ENCODE measurements around the gene SLC6A3. TPM values are rescaled to one million over a fixed set of nuclear protein-coding genes. Genes with fewer than 3 reads are reported as not detected.
A peak's percentile ranks its signal among the peaks of the same experiment; 100 is the strongest.

SLC6A3 gene
- total RNA-seq, 1 experiment from 2014 or later = 0.74 TPM

GRCh38 chr5:1483064-1483463, 37.8 kb upstream of the SLC6A3 start (continued):
- no peak for TF ChIP-seq PREB (CRISPR knock-in tag; IDR thresholded peaks at IDR 0.05; ENCODE audit: borderline replicate concordance)
- no peak for TF ChIP-seq ERG (CRISPR knock-in tag; IDR thresholded peaks at IDR 0.05)
- TF ChIP-seq IRF2 (CRISPR knock-in tag; IDR thresholded peaks at IDR 0.05; ENCODE audit: borderline replicate concordance, low read depth) = no peak
- TF ChIP-seq ZBTB21 (CRISPR knock-in tag; IDR thresholded peaks at IDR 0.05; ENCODE audit: borderline replicate concordance) = no peak
- TF ChIP-seq, protein P1, sequence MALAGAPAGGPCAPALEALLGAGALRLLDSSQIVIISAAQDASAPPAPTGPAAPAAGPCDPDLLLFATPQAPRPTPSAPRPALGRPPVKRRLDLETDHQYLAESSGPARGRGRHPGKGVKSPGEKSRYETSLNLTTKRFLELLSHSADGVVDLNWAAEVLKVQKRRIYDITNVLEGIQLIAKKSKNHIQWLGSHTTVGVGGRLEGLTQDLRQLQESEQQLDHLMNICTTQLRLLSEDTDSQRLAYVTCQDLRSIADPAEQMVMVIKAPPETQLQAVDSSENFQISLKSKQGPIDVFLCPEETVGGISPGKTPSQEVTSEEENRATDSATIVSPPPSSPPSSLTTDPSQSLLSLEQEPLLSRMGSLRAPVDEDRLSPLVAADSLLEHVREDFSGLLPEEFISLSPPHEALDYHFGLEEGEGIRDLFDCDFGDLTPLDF (CRISPR knock-in tag; IDR thresholded peaks at IDR 0.05) = no peak
- TF ChIP-seq ZNF263 (CRISPR knock-in tag; IDR thresholded peaks at IDR 0.05; ENCODE audit: low read depth) = no peak
- TF ChIP-seq, protein P2, sequence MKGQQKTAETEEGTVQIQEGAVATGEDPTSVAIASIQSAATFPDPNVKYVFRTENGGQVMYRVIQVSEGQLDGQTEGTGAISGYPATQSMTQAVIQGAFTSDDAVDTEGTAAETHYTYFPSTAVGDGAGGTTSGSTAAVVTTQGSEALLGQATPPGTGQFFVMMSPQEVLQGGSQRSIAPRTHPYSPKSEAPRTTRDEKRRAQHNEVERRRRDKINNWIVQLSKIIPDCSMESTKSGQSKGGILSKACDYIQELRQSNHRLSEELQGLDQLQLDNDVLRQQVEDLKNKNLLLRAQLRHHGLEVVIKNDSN (CRISPR knock-in tag; IDR thresholded peaks at IDR 0.05) = no peak

DNA sequence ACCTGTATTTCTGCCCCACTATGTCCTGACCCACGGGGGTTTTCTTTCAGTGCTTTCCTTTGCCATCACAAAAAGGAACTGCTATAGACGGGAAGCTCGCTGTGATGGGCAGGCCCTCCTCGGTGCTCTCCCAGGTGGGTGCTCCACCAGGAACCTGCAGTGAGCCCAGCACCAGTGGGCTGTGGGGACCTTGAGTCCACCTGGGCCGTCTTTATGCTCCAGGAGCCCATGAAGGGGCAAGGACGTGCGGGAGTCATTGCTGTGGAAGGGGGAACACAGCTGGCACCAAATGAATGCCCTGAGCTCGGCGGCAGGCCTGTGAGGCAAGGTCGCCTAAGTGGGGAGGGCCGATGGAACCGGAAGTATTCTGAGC, 36.7 kb upstream of the SLC6A3 start:
- ATAC-seq = no peak
- peaks cover 5% of the 10 kb centered on the region for H3K4me1 Mint-ChIP-seq
- POLR2A ChIA-PET = no interaction called here
- TF ChIP-seq ZBTB43 (CRISPR knock-in tag; IDR thresholded peaks at IDR 0.05) = no peak
- no peaks in the 10 kb centered on the region for H3K9me3 Mint-ChIP-seq
- peaks cover 43% of the 10 kb centered on the region for H3K36me3 Mint-ChIP-seq
- H3K27ac Mint-ChIP-seq = peak overlapping the region; percentile 53
- no peak for DNase-seq (ENCODE audit: low spot score)
- no peak overlapping the region for H3K4me3 Mint-ChIP-seq
- no peaks in the 10 kb centered on the region for H3K27me3 Mint-ChIP-seq (ENCODE audit: low read depth)
- CTCF ChIA-PET = interaction anchor here (2.0 kb wide), 1 partner anchor 14 kb away, joined by 8 read pairs; no protein-coding TSS in a partner anchor

DNA sequence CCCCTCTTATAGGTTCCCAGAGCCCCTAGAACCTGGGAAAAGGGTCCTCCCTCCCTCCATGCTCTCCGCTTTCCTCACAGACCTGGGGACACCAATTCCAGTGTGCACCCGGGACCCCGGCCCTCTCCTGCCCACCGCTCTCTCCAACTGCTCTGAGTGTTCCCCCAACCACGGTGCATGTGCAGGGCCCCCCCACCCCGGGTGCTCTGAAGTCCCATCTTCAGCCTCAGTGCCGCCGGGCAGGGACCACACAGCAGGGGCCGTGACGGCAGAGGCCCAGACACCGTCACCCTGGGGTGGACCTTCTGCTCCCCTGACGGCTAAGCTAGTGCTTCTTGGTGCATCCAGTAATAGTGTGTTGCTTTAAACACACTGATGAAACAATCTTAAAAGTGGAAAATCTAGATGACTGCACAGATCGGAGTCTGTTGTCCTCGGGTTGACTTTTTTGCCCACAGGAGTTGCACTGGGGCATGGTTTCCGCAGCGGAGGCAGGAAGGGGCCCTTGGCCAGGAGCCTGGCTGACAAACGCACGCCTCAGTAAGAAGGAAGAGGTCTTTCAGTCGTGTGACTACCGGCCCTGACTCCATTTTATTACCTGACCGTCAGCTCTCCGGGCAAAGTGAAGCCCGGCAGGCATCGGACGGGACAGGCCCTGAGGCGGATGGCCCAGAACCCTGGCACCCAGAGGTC, 36.2 kb upstream of the SLC6A3 start:
- no peak for DNase-seq (ENCODE audit: low spot score)
- Mint-ChIP-seq H3K36me3 (peaks cover 46% of the 10 kb centered on the region), H3K9me3 (no peaks in the 10 kb centered on the region), H3K4me3 (no peak overlapping the region), H3K27me3 (ENCODE audit: low read depth) (no peaks in the 10 kb centered on the region), H3K4me1 (peaks cover 5% of the 10 kb centered on the region), H3K27ac (peak overlapping the region; percentile 72)
- POLR2A ChIA-PET = no interaction called here
- TF ChIP-seq GTF2I (CRISPR knock-in tag; conservative IDR thresholded peaks at IDR 0.05) (no peak), ZNF423 (CRISPR knock-in tag; IDR thresholded peaks at IDR 0.05) (no peak), ZNF219 (CRISPR knock-in tag; IDR thresholded peaks at IDR 0.05; ENCODE audit: borderline replicate concordance) (no peak), IRF2 (CRISPR knock-in tag; IDR thresholded peaks at IDR 0.05; ENCODE audit: borderline replicate concordance, low read depth) (no peak), ZNF317 (CRISPR knock-in tag; IDR thresholded peaks at IDR 0.05; ENCODE audit: borderline replicate concordance, low read depth) (no peak), RELA (CRISPR knock-in tag; IDR thresholded peaks at IDR 0.05; ENCODE audit: borderline replicate concordance) (no peak), MYBL2 (CRISPR knock-in tag; IDR thresholded peaks at IDR 0.05) (no peak)
- TF ChIP-seq, protein P3, sequence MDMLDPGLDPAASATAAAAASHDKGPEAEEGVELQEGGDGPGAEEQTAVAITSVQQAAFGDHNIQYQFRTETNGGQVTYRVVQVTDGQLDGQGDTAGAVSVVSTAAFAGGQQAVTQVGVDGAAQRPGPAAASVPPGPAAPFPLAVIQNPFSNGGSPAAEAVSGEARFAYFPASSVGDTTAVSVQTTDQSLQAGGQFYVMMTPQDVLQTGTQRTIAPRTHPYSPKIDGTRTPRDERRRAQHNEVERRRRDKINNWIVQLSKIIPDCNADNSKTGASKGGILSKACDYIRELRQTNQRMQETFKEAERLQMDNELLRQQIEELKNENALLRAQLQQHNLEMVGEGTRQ (CRISPR knock-in tag; IDR thresholded peaks at IDR 0.05) = no peak
- CTCF ChIA-PET = interaction anchor here (2.0 to 2.2 kb wide), 2 partner anchors 14 to 164 kb away, joined by 8 to 24 read pairs; no protein-coding TSS in a partner anchor
- no peak for ATAC-seq
